HL-60/S4 treated with phorbol 12-myristate 13-acetate at 8.2 ng/mL for 4 days and 3 days (cell line): ENCODE results near the gene TSC22D3.
"Not testable (repeated sequence)": the region's sequence is repeated elsewhere in the genome, so short reads cannot be mapped to it uniquely, and the experiment has no call there.

Experiments used
- in situ Hi-C: fragments of 300-500 bp; cut with MboI; formaldehyde crosslinking; loops from 2 replicates; pipeline ENCODE4 v1.15.0; 2022; ENCODE audit warnings: low sequenced_read_pairs

TSC22D3 gene

GRCh38 chrX:107713543-107714205, 61.9 kb downstream of the TSC22D3 start:
- in situ Hi-C loops: no loop called here

GRCh38 chrX:107713203-107713542, 62.4 kb downstream of the TSC22D3 start:
- in situ Hi-C loops: no loop called here

- in situ Hi-C loops: no loop called here
Measured at GRCh38 chrX:107712231-107713202, 63.1 kb downstream of the TSC22D3 start.

- in situ Hi-C loops: no loop called here
Measured at GRCh38 chrX:107711521-107712181, 63.9 kb downstream of the TSC22D3 start.

- in situ Hi-C loops: no loop called here
Measured at GRCh38 chrX:107710617-107711391, 64.8 kb downstream of the TSC22D3 start.

GRCh38 chrX:107709266-107709806, 66.3 kb downstream of the TSC22D3 start:
- in situ Hi-C loops: no loop called here

- in situ Hi-C loops: no loop called here
Measured at GRCh38 chrX:107708762-107709161, 66.8 kb downstream of the TSC22D3 start.

GRCh38 chrX:107707866-107708265, 67.7 kb downstream of the TSC22D3 start:
- in situ Hi-C loops: no loop called here

GRCh38 chrX:107706309-107706708, 69.3 kb downstream of the TSC22D3 start:
- in situ Hi-C loops: no loop called here

- in situ Hi-C loops: no loop called here
Measured at GRCh38 chrX:107704587-107704986, 71.0 kb downstream of the TSC22D3 start.

- in situ Hi-C loops: no loop called here
Measured at GRCh38 chrX:107704181-107704580, 71.4 kb downstream of the TSC22D3 start.

- in situ Hi-C loops: no loop called here
Measured at GRCh38 chrX:107701493-107702121, 74.0 kb downstream of the TSC22D3 start.

GRCh38 chrX:107700790-107701189, 74.8 kb downstream of the TSC22D3 start:
- in situ Hi-C loops: no loop called here

- in situ Hi-C loops: no loop called here
Measured at GRCh38 chrX:107700317-107700774, 75.2 kb downstream of the TSC22D3 start.

GRCh38 chrX:107699616-107700015, 76.0 kb downstream of the TSC22D3 start:
- in situ Hi-C loops: no loop called here

GRCh38 chrX:107691024-107691448, 84.6 kb downstream of the TSC22D3 start:
- in situ Hi-C loops: no loop called here

GRCh38 chrX:107687445-107687844, 88.1 kb downstream of the TSC22D3 start:
- in situ Hi-C loops: no loop called here

GRCh38 chrX:107686792-107687191, 88.8 kb downstream of the TSC22D3 start:
- in situ Hi-C loops: no loop called here

- in situ Hi-C loops: no loop called here
Measured at GRCh38 chrX:107686026-107686425, 89.6 kb downstream of the TSC22D3 start.

- in situ Hi-C loops: not testable (repeated sequence)
Measured at GRCh38 chrX:107685586-107685985, 90.0 kb downstream of the TSC22D3 start.
